Neural cell (in vitro differentiated cells): ENCODE data around the gene TCF4.

Experiments used
- EZH2 ChIP-seq: fragments of 200-600, 300-800 bp; shearing (Covaris generic), sonication (generic); IDR thresholded peaks from 2 replicates; pipeline ENCODE4 v1.6.1; 2014; ENCODE audit warnings: antibody characterized with exemption, low read length, borderline replicate concordance, mild to moderate bottlenecking; ENCODE audit not compliant: insufficient read depth, poor library complexity, severe bottlenecking
- MXI1 ChIP-seq: fragments of 450-650 bp; conservative IDR thresholded peaks from 2 replicates; pipeline ENCODE4 v1.6.1; 2014; ENCODE audit warnings: antibody characterized with exemption, mild to moderate bottlenecking; ENCODE audit not compliant: poor library complexity, severe bottlenecking
- TAF1 ChIP-seq: IDR thresholded peaks from 2 replicates; pipeline ENCODE4 v1.6.1; 2012; ENCODE audit warnings: low read depth
- TF ChIP-seq, protein P1 (sequence below): fragments of 450-650 bp; IDR thresholded peaks from 2 replicates; pipeline ENCODE4 v1.5.1; 2014; ENCODE audit warnings: antibody characterized with exemption, mild to moderate bottlenecking, moderate library complexity; ENCODE audit not compliant: poor library complexity, severe bottlenecking
- TF ChIP-seq, protein P2 (sequence below): IDR thresholded peaks from 2 replicates; pipeline ENCODE4 v1.6.1; 2012; ENCODE audit warnings: borderline replicate concordance

DNA sequence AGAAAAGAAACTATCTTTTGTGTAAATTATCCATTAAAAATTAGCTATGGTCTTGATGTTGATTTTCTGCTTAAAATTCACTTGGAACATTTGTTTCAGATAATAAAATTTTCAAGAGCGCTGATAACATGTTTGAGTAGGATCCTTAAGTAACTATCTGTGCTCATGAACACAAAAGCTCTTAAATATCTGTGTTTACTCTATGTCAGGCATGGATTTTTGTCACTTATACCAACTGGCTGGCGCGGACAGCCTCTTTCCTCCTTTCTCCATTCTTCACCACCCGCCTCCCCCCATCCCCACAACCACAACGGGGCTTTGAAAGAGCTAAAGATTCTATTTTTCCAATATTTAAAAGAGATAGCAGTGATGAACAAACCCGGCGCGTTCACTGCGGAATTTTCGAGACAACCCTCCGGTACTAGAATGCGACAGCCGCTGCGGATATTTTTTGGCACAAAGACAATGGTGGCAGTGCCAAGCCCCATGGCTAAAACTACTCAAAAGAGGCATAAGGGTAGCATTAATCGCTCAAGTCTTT lies 181.5 kb downstream of the TCF4 start:
- TF ChIP-seq, protein P1, sequence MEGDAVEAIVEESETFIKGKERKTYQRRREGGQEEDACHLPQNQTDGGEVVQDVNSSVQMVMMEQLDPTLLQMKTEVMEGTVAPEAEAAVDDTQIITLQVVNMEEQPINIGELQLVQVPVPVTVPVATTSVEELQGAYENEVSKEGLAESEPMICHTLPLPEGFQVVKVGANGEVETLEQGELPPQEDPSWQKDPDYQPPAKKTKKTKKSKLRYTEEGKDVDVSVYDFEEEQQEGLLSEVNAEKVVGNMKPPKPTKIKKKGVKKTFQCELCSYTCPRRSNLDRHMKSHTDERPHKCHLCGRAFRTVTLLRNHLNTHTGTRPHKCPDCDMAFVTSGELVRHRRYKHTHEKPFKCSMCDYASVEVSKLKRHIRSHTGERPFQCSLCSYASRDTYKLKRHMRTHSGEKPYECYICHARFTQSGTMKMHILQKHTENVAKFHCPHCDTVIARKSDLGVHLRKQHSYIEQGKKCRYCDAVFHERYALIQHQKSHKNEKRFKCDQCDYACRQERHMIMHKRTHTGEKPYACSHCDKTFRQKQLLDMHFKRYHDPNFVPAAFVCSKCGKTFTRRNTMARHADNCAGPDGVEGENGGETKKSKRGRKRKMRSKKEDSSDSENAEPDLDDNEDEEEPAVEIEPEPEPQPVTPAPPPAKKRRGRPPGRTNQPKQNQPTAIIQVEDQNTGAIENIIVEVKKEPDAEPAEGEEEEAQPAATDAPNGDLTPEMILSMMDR, result no peak
- TF ChIP-seq EZH2, result no peak
- TF ChIP-seq, protein P2, sequence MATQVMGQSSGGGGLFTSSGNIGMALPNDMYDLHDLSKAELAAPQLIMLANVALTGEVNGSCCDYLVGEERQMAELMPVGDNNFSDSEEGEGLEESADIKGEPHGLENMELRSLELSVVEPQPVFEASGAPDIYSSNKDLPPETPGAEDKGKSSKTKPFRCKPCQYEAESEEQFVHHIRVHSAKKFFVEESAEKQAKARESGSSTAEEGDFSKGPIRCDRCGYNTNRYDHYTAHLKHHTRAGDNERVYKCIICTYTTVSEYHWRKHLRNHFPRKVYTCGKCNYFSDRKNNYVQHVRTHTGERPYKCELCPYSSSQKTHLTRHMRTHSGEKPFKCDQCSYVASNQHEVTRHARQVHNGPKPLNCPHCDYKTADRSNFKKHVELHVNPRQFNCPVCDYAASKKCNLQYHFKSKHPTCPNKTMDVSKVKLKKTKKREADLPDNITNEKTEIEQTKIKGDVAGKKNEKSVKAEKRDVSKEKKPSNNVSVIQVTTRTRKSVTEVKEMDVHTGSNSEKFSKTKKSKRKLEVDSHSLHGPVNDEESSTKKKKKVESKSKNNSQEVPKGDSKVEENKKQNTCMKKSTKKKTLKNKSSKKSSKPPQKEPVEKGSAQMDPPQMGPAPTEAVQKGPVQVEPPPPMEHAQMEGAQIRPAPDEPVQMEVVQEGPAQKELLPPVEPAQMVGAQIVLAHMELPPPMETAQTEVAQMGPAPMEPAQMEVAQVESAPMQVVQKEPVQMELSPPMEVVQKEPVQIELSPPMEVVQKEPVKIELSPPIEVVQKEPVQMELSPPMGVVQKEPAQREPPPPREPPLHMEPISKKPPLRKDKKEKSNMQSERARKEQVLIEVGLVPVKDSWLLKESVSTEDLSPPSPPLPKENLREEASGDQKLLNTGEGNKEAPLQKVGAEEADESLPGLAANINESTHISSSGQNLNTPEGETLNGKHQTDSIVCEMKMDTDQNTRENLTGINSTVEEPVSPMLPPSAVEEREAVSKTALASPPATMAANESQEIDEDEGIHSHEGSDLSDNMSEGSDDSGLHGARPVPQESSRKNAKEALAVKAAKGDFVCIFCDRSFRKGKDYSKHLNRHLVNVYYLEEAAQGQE, result no peak
- TF ChIP-seq TAF1, result no peak
- no peak for TF ChIP-seq MXI1
